ENCODE measurements around the gene AVL9. TPM values are rescaled to one million over a fixed set of nuclear protein-coding genes. Genes with fewer than 3 reads are reported as not detected.
"Not testable (repeated sequence)": the region's sequence is repeated elsewhere in the genome, so short reads cannot be mapped to it uniquely, and the experiment has no call there.

The AVL9 gene
- total and polyA plus RNA-seq, 4 donors: 9.7 to 52.5 (median 35.3) TPM

GRCh38 chr7:32618987-32619386 lies 123.7 kb downstream of the AVL9 start:
- Histone ChIP-seq H3K27ac (ENCODE audit: low read depth in 1 of 2, low read length in 1 of 2) (no peak overlapping the region), H3K27me3 (ENCODE audit: control insufficient read depth in 3 of 3, insufficient read depth in 3 of 3, low read length in 2 of 3) (no peaks in the 10 kb centered on the region), H3K36me3 (ENCODE audit: control insufficient read depth in 4 of 4, insufficient read depth in 4 of 4, low read length in 4 of 4) (no peaks in the 10 kb centered on the region), H3K4me3 (no peak overlapping the region), H3K9me3 (ENCODE audit: control insufficient read depth in 4 of 4, insufficient read depth in 3 of 4, low read length in 3 of 4) (no peaks in the 10 kb centered on the region), H3K9ac (ENCODE audit: insufficient read depth in 1 of 2, low read length in 2 of 2) (no peak overlapping the region), H3K4me1 (ENCODE audit: control insufficient read depth in 5 of 5, insufficient read depth in 5 of 5, low read length in 5 of 5) (no peaks in the 10 kb centered on the region)
- no peak for ATAC-seq (ENCODE audit: insufficient read depth, low FRiP score)
- DNase-seq: no peak
- WGBS, 2 donors: 95 to 97% methylated on average over 4 of the region's 4 CpGs
- no peak for TF ChIP-seq CTCF (IDR thresholded peaks at IDR 0.05; ENCODE audit: control extremely low read depth, extremely low read depth)

GRCh38 chr7:32619416-32619815 lies 124.1 kb downstream of the AVL9 start:
- H3K4me1 ChIP-seq (ENCODE audit: control insufficient read depth in 5 of 5, insufficient read depth in 5 of 5, low read length in 5 of 5); DNase-seq; H3K4me3 ChIP-seq; H3K9ac ChIP-seq (ENCODE audit: insufficient read depth in 1 of 2, low read length in 2 of 2); ATAC-seq (ENCODE audit: insufficient read depth, low FRiP score); H3K27me3 ChIP-seq (ENCODE audit: control insufficient read depth in 3 of 3, insufficient read depth in 3 of 3, low read length in 2 of 3); H3K27ac ChIP-seq (ENCODE audit: low read depth in 1 of 2, low read length in 1 of 2); H3K9me3 ChIP-seq (ENCODE audit: control insufficient read depth in 4 of 4, insufficient read depth in 3 of 4, low read length in 3 of 4); H3K36me3 ChIP-seq (ENCODE audit: control insufficient read depth in 4 of 4, insufficient read depth in 4 of 4, low read length in 4 of 4): not testable (repeated sequence)
- WGBS, 2 donors: 90 to 95% methylated on average over 1 of the region's 1 CpG

- WGBS, 2 donors: 73 to 74% methylated on average over 3 of the region's 3 CpGs
- Histone ChIP-seq H3K4me1 (ENCODE audit: control insufficient read depth in 5 of 5, insufficient read depth in 5 of 5, low read length in 5 of 5) (no peaks in the 10 kb centered on the region), H3K4me3 (no peak overlapping the region), H3K27ac (ENCODE audit: low read depth in 1 of 2, low read length in 1 of 2) (no peak overlapping the region), H3K9ac (ENCODE audit: insufficient read depth in 1 of 2, low read length in 2 of 2) (no peak overlapping the region), H3K9me3 (ENCODE audit: control insufficient read depth in 4 of 4, insufficient read depth in 3 of 4, low read length in 3 of 4) (no peaks in the 10 kb centered on the region), H3K36me3 (ENCODE audit: control insufficient read depth in 4 of 4, insufficient read depth in 4 of 4, low read length in 4 of 4) (peaks cover 0 to 2% (median 0%) of the 10 kb centered on the region in 4 donors), H3K27me3 (ENCODE audit: control insufficient read depth in 3 of 3, insufficient read depth in 3 of 3, low read length in 2 of 3) (no peaks in the 10 kb centered on the region)
- ATAC-seq (ENCODE audit: insufficient read depth, low FRiP score) (no peak), DNase-seq (no peak)
- no peak for TF ChIP-seq CTCF (IDR thresholded peaks at IDR 0.05; ENCODE audit: control extremely low read depth, extremely low read depth)
These were observed 135.7 kb downstream of the AVL9 start for GRCh38 chr7:32631021-32631420.

GRCh38 chr7:32631590-32632497 lies 136.6 kb downstream of the AVL9 start:
- H3K9ac ChIP-seq (ENCODE audit: insufficient read depth in 1 of 2, low read length in 2 of 2); H3K27me3 ChIP-seq (ENCODE audit: control insufficient read depth in 3 of 3, insufficient read depth in 3 of 3, low read length in 2 of 3); H3K27ac ChIP-seq (ENCODE audit: low read depth in 1 of 2, low read length in 1 of 2); H3K36me3 ChIP-seq (ENCODE audit: control insufficient read depth in 4 of 4, insufficient read depth in 4 of 4, low read length in 4 of 4); H3K4me3 ChIP-seq; H3K4me1 ChIP-seq (ENCODE audit: control insufficient read depth in 5 of 5, insufficient read depth in 5 of 5, low read length in 5 of 5); H3K9me3 ChIP-seq (ENCODE audit: control insufficient read depth in 4 of 4, insufficient read depth in 3 of 4, low read length in 3 of 4); ATAC-seq (ENCODE audit: insufficient read depth, low FRiP score); DNase-seq: not testable (repeated sequence)
- 95 to 97% methylated on average over 5 of the region's 5 CpGs for WGBS, 2 donors

GRCh38 chr7:32633446-32633845 lies 138.2 kb downstream of the AVL9 start:
- DNase-seq; H3K36me3 ChIP-seq (ENCODE audit: control insufficient read depth in 4 of 4, insufficient read depth in 4 of 4, low read length in 4 of 4); H3K9ac ChIP-seq (ENCODE audit: insufficient read depth in 1 of 2, low read length in 2 of 2); H3K27ac ChIP-seq (ENCODE audit: low read depth in 1 of 2, low read length in 1 of 2); H3K9me3 ChIP-seq (ENCODE audit: control insufficient read depth in 4 of 4, insufficient read depth in 3 of 4, low read length in 3 of 4); H3K27me3 ChIP-seq (ENCODE audit: control insufficient read depth in 3 of 3, insufficient read depth in 3 of 3, low read length in 2 of 3); ATAC-seq (ENCODE audit: insufficient read depth, low FRiP score); H3K4me3 ChIP-seq; H3K4me1 ChIP-seq (ENCODE audit: control insufficient read depth in 5 of 5, insufficient read depth in 5 of 5, low read length in 5 of 5): not testable (repeated sequence)
- WGBS, 2 donors: no CpG with 5 or more reads among the region's 1 CpG

GRCh38 chr7:32634798-32635393 lies 139.6 kb downstream of the AVL9 start:
- WGBS, 2 donors: 50 to 100% methylated on average over 1 of the region's 1 CpG
- not testable (repeated sequence) for H3K27me3 ChIP-seq (ENCODE audit: control insufficient read depth in 3 of 3, insufficient read depth in 3 of 3, low read length in 2 of 3); H3K27ac ChIP-seq (ENCODE audit: low read depth in 1 of 2, low read length in 1 of 2); DNase-seq; H3K9me3 ChIP-seq (ENCODE audit: control insufficient read depth in 4 of 4, insufficient read depth in 3 of 4, low read length in 3 of 4); H3K36me3 ChIP-seq (ENCODE audit: control insufficient read depth in 4 of 4, insufficient read depth in 4 of 4, low read length in 4 of 4); ATAC-seq (ENCODE audit: insufficient read depth, low FRiP score); H3K4me1 ChIP-seq (ENCODE audit: control insufficient read depth in 5 of 5, insufficient read depth in 5 of 5, low read length in 5 of 5); H3K4me3 ChIP-seq; H3K9ac ChIP-seq (ENCODE audit: insufficient read depth in 1 of 2, low read length in 2 of 2)

Data from lung (tissue), 12 donors.